Cerebellar nuclear complex (tissue), 1 donor: ENCODE measurements around the gene CCNB2.

ENCODE experiments used
- DNase-seq, 2 experiments: peaks; one replicate each; lab custom pipeline; 2025; lab: John Stamatoyannopoulos, UW

The CCNB2 gene

DNA sequence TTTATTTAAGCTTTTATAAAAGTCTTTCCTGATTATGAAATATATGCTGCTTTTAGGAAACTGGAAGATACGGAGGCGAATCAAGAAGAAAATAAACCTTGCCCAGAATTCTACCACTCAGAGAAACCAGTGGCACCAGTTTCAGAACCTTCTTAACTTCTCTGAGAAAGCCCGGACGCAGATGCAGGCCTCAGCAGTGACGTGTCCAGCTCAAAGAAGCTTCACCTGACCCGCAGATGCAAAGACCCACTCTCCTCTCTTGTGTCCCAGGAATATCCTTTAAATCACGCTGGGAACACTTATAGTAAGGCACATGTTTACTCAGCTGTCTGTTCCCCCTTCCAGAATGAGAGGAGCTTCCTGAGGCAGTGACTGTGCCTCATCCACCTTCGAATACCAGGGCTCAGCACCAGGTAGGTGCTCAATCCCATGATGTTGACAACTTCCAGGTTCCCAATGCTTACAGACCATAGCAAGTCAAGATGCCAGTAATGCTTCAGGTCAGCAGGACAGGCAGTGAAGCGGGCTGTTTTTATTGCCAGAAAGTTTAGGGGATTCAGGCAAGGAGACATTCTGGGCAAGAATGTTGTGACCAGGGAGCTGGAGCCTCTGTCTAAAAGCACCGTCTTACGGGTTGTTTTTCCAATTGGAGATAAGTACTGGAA, 61.8 kb downstream of the CCNB2 start:
- DNase-seq = no peak

- no peak for DNase-seq
Measured at GRCh38 chr15:59168536-59168935, 63.6 kb downstream of the CCNB2 start.

DNA sequence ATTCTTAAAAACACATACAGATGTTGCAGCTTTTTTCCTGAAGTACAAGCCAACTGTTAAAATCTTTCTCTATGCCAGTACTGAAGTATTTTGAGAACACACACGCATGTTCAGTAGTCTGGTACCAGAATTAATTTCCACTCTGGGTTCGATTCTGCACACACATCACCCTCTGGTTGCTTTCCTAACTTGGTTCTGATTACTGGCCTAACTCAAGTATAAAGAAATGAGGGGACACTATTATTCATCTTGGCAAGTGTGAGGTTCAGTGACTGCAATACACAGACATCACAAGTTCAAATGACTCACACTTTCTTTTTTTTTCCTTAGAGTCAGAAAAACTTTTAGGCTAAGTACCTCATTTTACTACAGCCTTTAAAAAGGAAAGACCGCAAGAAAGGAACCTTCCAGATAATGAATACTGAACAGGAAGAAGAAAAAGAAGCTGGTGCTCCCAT, 64.3 kb downstream of the CCNB2 start:
- no peak for DNase-seq

DNA sequence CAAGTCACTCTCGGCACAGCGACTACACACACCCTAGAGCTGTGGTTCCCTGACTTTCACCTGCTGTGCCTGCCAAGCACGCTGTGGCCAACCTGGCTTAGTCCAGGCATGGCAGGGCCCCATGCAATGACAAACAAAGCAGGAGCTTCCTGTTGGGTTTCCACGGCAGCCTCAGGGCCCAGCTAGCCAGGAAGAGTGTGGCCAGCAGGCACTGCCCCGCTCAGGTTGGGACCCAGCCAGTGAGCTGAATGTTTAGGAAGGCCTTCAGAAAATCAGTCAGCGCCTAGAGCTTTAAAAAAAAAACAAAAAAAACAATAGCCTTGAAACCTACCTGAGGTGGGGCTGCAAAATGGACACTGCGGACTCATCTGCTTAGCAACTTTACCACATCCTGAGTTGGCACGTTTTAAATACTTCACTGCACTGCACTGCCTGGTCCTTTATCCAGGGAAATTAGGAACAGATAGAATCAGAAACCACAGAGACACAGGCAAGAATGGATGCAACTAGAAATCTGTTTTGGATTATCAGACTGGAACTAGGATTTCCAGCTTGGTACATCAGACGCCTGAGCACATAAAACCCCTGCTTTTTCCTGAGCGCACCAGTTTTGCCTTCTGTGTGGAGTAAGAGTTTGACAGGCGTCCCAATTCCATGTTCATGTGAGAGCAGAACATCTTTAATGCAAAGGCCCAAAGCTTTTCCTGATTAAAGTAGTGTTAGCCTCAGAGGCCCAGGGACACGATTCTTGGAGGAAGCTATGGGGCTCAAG, 65.5 kb downstream of the CCNB2 start:
- DNase-seq = peak; percentile 2 to 58

GRCh38 chr15:59171067-59171397, 66.1 kb downstream of the CCNB2 start:
- DNase-seq = no peak

DNA sequence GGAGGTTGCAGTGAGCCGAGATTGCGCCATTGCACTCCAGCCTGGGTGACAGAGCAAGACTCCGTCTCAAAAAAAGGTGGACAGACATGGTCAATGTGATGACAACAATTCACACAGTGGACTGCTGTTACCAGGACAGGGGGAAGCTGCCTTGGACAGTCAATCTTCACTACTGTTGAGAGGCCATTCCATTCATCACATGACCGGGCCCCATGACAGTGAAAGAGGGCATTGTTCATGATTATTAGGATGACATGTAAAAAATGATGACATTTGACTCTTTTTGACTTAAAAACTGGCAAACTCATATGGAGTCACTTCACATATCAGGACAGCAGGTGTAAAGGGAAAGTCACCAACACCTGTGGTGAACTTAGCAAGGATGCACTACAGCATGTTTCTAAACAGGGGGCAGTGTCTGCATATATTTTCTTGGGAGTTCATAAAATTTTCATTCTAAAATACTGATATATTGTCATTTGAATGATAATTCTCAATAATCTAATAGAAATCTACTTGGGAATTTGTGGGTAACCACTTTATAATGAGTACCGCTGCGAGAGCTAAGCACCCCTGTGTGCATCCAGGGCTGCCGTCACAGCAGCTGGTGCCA, 67.4 kb downstream of the CCNB2 start:
- DNase-seq = no peak

DNA sequence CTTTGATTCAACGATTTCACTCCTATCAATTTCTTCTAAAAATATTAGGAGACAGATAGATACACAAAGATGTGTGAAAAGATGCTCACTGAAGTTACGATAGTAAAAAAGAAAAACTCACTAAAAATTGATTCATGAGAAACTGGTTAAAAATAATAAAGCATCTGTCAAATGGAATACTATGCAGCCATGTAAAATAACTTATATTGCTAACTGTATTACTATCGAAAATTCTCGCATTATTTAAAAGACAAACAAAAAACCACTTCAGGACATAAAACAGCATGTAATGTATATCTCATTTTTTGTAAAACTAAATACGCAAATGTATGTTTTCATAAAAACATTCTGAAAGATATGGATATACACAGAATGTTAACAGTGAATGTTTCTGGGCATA, 68.2 kb downstream of the CCNB2 start:
- DNase-seq = no peak

GRCh38 chr15:59174151-59174834, 69.3 kb downstream of the CCNB2 start:
- no peak for DNase-seq
